ENCODE data around the gene HNRNPA3.

DNA sequence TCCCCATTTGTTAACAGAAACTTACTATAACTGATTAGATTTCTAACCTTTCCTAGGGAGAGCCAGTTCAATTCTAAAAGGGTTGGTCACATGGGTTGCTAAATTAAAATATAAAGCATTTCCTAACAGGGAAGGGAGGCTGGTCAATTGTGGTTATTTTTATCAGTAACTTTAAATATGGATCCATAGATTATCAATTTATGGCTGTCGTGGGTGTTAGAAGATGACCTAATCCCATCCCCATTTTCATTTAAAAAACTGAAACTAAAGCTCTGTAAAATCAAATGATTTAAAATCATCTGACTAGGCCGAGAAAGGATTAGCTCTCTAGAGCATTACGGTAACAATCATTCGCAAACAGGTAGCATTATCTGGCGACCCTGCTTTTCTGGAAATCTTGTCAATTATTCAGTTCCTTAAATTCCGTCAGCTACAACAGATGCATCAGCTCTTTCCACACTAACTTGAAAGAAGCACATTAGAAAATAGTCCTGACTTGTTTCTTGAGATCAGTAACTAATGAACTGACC is 953 bp upstream of the HNRNPA3 start:
- TF ChIP-seq, protein P1, sequence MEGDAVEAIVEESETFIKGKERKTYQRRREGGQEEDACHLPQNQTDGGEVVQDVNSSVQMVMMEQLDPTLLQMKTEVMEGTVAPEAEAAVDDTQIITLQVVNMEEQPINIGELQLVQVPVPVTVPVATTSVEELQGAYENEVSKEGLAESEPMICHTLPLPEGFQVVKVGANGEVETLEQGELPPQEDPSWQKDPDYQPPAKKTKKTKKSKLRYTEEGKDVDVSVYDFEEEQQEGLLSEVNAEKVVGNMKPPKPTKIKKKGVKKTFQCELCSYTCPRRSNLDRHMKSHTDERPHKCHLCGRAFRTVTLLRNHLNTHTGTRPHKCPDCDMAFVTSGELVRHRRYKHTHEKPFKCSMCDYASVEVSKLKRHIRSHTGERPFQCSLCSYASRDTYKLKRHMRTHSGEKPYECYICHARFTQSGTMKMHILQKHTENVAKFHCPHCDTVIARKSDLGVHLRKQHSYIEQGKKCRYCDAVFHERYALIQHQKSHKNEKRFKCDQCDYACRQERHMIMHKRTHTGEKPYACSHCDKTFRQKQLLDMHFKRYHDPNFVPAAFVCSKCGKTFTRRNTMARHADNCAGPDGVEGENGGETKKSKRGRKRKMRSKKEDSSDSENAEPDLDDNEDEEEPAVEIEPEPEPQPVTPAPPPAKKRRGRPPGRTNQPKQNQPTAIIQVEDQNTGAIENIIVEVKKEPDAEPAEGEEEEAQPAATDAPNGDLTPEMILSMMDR (IDR thresholded peaks at IDR 0.05; ENCODE audit: insufficient read depth, low read length, poor library complexity, severe bottlenecking), result no peak
- no peak for TF ChIP-seq EZH2phosphoT487 (conservative IDR thresholded peaks at IDR 0.05; ENCODE audit: low read length)
